HepG2 (cell line): ENCODE measurements around the gene ARHGDIA. TPM values are rescaled to one million over a fixed set of nuclear protein-coding genes. Genes with fewer than 3 reads are reported as not detected.
A peak's percentile ranks its signal among the peaks of the same experiment; 100 is the strongest.

Experiments used
- HBP1 ChIP-seq: IDR thresholded peaks from 2 replicates; pipeline ENCODE4 v1.6.1; 2016; ENCODE audit warnings: low read depth, control low read depth
- HNRNPUL1 ChIP-seq: fragments of 200-400 bp; formaldehyde crosslinking; IDR thresholded peaks from 2 replicates; pipeline ENCODE4 v1.6.1; 2017; ENCODE audit warnings: low read depth, mild to moderate bottlenecking, low read length, moderate library complexity
- KDM1A ChIP-seq: IDR thresholded peaks from 2 replicates; pipeline ENCODE4 v1.6.1; 2016; ENCODE audit warnings: missing compliant biosample characterization
- KDM5A ChIP-seq: fragments of 200-600 bp; sonication (generic); IDR thresholded peaks from 2 replicates; pipeline ENCODE4 v1.7.0; 2018; ENCODE audit warnings: antibody characterized with exemption, mild to moderate bottlenecking, low read length, borderline replicate concordance
- MTA3 ChIP-seq: sonication (generic); formaldehyde crosslinking; IDR thresholded peaks from 2 replicates; pipeline ENCODE4 v1.4.0; 2020; ENCODE audit warnings: missing genetic modification reagents
- POLR2AphosphoS2 ChIP-seq: IDR thresholded peaks from 2 replicates; pipeline ENCODE4 v1.6.1; 2011; ENCODE audit warnings: low read depth, low read length, improper control_type of control experiment
- SP1 ChIP-seq, 2 experiments: fragments of 450-650 bp in 1 of 2; sonication (generic) in 1 of 2; formaldehyde crosslinking in 1 of 2; IDR thresholded peaks; 2 replicates each; pipeline versions ENCODE4 v1.4.0 to v1.6.1; 2016 to 2020; ENCODE audit warnings: missing genetic modification reagents in 1 of 2
- SP4 ChIP-seq: sonication (generic); formaldehyde crosslinking; IDR thresholded peaks from 2 replicates; pipeline ENCODE4 v1.8.1; 2023; ENCODE audit warnings: mild to moderate bottlenecking, missing genetic modification reagents
- TARDBP ChIP-seq: sonication (generic); formaldehyde crosslinking; IDR thresholded peaks from 2 replicates; pipeline ENCODE4 v1.8.0; 2022; ENCODE audit warnings: mild to moderate bottlenecking, missing genetic modification reagents
- ZBTB10 ChIP-seq: sonication (generic); formaldehyde crosslinking; IDR thresholded peaks from 2 replicates; pipeline ENCODE4 v1.4.0; 2020; ENCODE audit warnings: missing genetic modification reagents, borderline replicate concordance
- ZBTB25 ChIP-seq: IDR thresholded peaks from 2 replicates; pipeline ENCODE4 v1.6.1; 2018; ENCODE audit warnings: missing genetic modification reagents
- ZBTB38 ChIP-seq: sonication (generic); formaldehyde crosslinking; IDR thresholded peaks from 2 replicates; pipeline ENCODE4 v1.5.1; 2020; ENCODE audit warnings: mild to moderate bottlenecking, missing genetic modification reagents
- ZGPAT ChIP-seq: IDR thresholded peaks from 2 replicates; pipeline ENCODE4 v1.6.1; 2016; ENCODE audit warnings: mild to moderate bottlenecking
- ZNF17 ChIP-seq: sonication (generic); formaldehyde crosslinking; IDR thresholded peaks from 2 replicates; pipeline ENCODE4 v1.5.0; 2020; ENCODE audit warnings: mild to moderate bottlenecking, missing genetic modification reagents
- ZNF225 ChIP-seq: sonication (generic); formaldehyde crosslinking; IDR thresholded peaks from 2 replicates; pipeline ENCODE4 v1.4.0; 2020; ENCODE audit warnings: mild to moderate bottlenecking, missing genetic modification reagents
- ZNF329 ChIP-seq: sonication (generic); formaldehyde crosslinking; IDR thresholded peaks from 2 replicates; pipeline ENCODE4 v1.9.0; 2021; ENCODE audit warnings: low read depth, mild to moderate bottlenecking, missing genetic modification reagents
- ZNF503 ChIP-seq: sonication (generic); formaldehyde crosslinking; IDR thresholded peaks from 2 replicates; pipeline ENCODE4 v1.4.0; 2020; ENCODE audit warnings: missing genetic modification reagents
- ZNF557 ChIP-seq: sonication (generic); formaldehyde crosslinking; IDR thresholded peaks from 2 replicates; pipeline ENCODE4 v1.4.0; 2020; ENCODE audit warnings: missing genetic modification reagents
- polyA plus RNA-seq, 8 experiments: library from polyadenylated mRNA; depleted of rRNA in 3 of 8; stranded (reverse) in 7 of 8; unstranded in 1 of 8; fragments of >200 nt; fragmentation: Illumina TruSeq in 4 of 8; extraction: Trizol in 4 of 8; gene quantifications; 2 replicates each; pipeline versions ENCODE4 v1.2.1 to v1.2.3, GENCODE V29; 2011 to 2016; ENCODE audit warnings: low read depth in 4 of 8, missing spikeins in 1 of 8, mixed read lengths in 1 of 8; ENCODE audit not compliant: insufficient read depth in 1 of 8
- total RNA-seq, 5 experiments: library from RNA; depleted of rRNA; stranded (reverse); fragments of >200 nt; fragmentation: Illumina TruSeq; extraction: Trizol; gene quantifications; 2 replicates each; pipeline ENCODE4 v1.2.3, GENCODE V29; 2016; ENCODE audit warnings: low read depth in 1 of 5
- TF ChIP-seq, protein P1 (sequence below): sonication (generic); formaldehyde crosslinking; IDR thresholded peaks from 2 replicates; pipeline ENCODE4 v1.4.0; 2020; ENCODE audit warnings: mild to moderate bottlenecking, missing genetic modification reagents

ARHGDIA gene
- total and polyA plus RNA-seq, 2 of the 13 experiments (the other 11 are each of a cell fraction or from before 2014, with no cell fraction given): 40.0 to 64.0 TPM

GRCh38 chr17:81871387-81872230 lies 472 bp upstream of the ARHGDIA start (continued):
- TF ChIP-seq SP1 (IDR thresholded peaks at IDR 0.05) (no peak), SP1 (CRISPR knock-in tag; IDR thresholded peaks at IDR 0.05) (peak; percentile 60), POLR2AphosphoS2 (peak; percentile 84; the same call in 1 of the 2 replicates), ZBTB10 (CRISPR knock-in tag) (peak; percentile 74; the same call in 1 of the 2 replicates), ZNF557 (CRISPR knock-in tag) (no peak; the same call in 1 of the 2 replicates), KDM1A (CRISPR knock-in tag) (0 out of 2 replicates have a peak, but pooled peaks have one; percentile 25), SP4 (CRISPR knock-in tag) (peak; percentile 77), ZBTB25 (CRISPR knock-in tag) (no peak; the same call in 1 of the 2 replicates), HBP1 (CRISPR knock-in tag) (0 out of 2 replicates have a peak, but pooled peaks have one; percentile 38), MTA3 (CRISPR knock-in tag) (no peak), ZNF329 (CRISPR knock-in tag) (peak; percentile 87), ZGPAT (peak; percentile 91), ZNF225 (CRISPR knock-in tag) (peak; percentile 98; the same call in 1 of the 2 replicates), ZBTB38 (CRISPR knock-in tag) (peak; percentile 100), ZNF17 (CRISPR knock-in tag) (peak; percentile 64; the same call in 1 of the 2 replicates), TARDBP (CRISPR knock-in tag) (peak; percentile 70), ZNF503 (CRISPR knock-in tag) (0 out of 2 replicates have a peak, but pooled peaks have one; percentile 14), KDM5A (peak; percentile 31; the same call in 1 of the 2 replicates), HNRNPUL1 (peak; percentile 71; the same call in 1 of the 2 replicates)
- TF ChIP-seq, protein P1, sequence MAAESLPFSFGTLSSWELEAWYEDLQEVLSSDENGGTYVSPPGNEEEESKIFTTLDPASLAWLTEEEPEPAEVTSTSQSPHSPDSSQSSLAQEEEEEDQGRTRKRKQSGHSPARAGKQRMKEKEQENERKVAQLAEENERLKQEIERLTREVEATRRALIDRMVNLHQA (CRISPR knock-in tag): 0 out of 2 replicates have a peak, but pooled peaks have one; percentile 73
